ENCODE measurements around the gene PRAME. TPM values are rescaled to one million over a fixed set of nuclear protein-coding genes. Genes with fewer than 3 reads are reported as not detected.

Gene PRAME
- total and polyA plus RNA-seq, 10 of the 15 experiments (the other 5 are each of a cell fraction or from before 2014, with no cell fraction given) = 0.40 to 2.5 (median 0.65) TPM

- WGBS (ENCODE audit: insufficient coverage, insufficient replicate concordance, low lambda C conversion rate, missing lambda C conversion rate) = 40% methylated on average over 4 of the region's 4 CpGs
- no peak for TF ChIP-seq EP300 (IDR thresholded peaks at IDR 0.05; ENCODE audit: borderline replicate concordance in 1 of 2, control insufficient read depth in 1 of 2, low read depth in 2 of 2, low read length in 2 of 2)
- TF ChIP-seq ZNF592 (IDR thresholded peaks at IDR 0.05) = no peak
- TF ChIP-seq BACH1 (IDR thresholded peaks at IDR 0.05; ENCODE audit: borderline replicate concordance) = no peak
- no peak for TF ChIP-seq MYB (IDR thresholded peaks at IDR 0.05; ENCODE audit: borderline replicate concordance, low read depth, low read length)
- TF ChIP-seq ZZZ3 (IDR thresholded peaks at IDR 0.05; ENCODE audit: control insufficient read depth, insufficient read length, low read depth) = no peak
- TF ChIP-seq TCF7 (IDR thresholded peaks at IDR 0.05; ENCODE audit: borderline replicate concordance) = no peak
- no peak for TF ChIP-seq SKIL (IDR thresholded peaks at IDR 0.05; ENCODE audit: low read depth, poor library complexity, severe bottlenecking)
- TF ChIP-seq REST (IDR thresholded peaks at IDR 0.05; ENCODE audit: low read depth, low read length) = no peak
- Histone ChIP-seq H3K9ac (ENCODE audit: control insufficient read depth, insufficient read depth, low read length) (no peak overlapping the region), H3K4me3 (no peak overlapping the region), H2AFZ (ENCODE audit: control insufficient read depth, low read depth, low read length) (no peak overlapping the region), H3K79me2 (ENCODE audit: control insufficient read depth, insufficient read depth, low read length) (no peaks in the 10 kb centered on the region), H3K9me3 (replicated peaks; ENCODE audit: control insufficient read depth, insufficient read depth, low read length) (no peaks in the 10 kb centered on the region), H3K4me2 (ENCODE audit: control insufficient read depth, insufficient read depth) (no peak overlapping the region), H3K27me3 (replicated peaks in 1 of 2; ENCODE audit: control insufficient read depth in 2 of 2, insufficient read depth in 2 of 2, low read length in 1 of 2) (no peaks in the 10 kb centered on the region), H3K36me3 (ENCODE audit: control insufficient read depth in 2 of 2, insufficient read depth in 2 of 2, low read length in 1 of 2) (no peaks in the 10 kb centered on the region), H3K27ac (ENCODE audit: control insufficient read depth, insufficient read depth) (no peak overlapping the region), H4K20me1 (ENCODE audit: control insufficient read depth, insufficient read depth) (no peaks in the 10 kb centered on the region), H3K4me1 (ENCODE audit: control insufficient read depth, insufficient read depth, low read length) (no peaks in the 10 kb centered on the region)
- in situ Hi-C loops (cut with MboI) = no loop called here
- SMC1A ChIA-PET (ENCODE audit: uncharacterized antibody, unreplicated experiment) = interaction anchor here (1.0 kb wide), 1 partner anchor 18 kb away, joined by 3 read pairs; no protein-coding TSS in a partner anchor
- no TSS peak for BruUV-seq (replicated peaks)
- FAIRE-seq (no peak), ATAC-seq (no peak), DNase-seq (ENCODE audit: low read depth, low spot score) (no peak)
- POLR2A ChIA-PET = no interaction called here
- CTCF ChIA-PET = no interaction called here
- RAD21 ChIA-PET (ENCODE audit: unreplicated experiment) = no interaction called here
- intact Hi-C loops (cut with micrococcal nuclease; ENCODE audit: unreplicated experiment) = no loop called here
Measured at GRCh38 chr22:22516992-22517391, 42.1 kb downstream of the PRAME start.

Measured in GM12878 (cell line).